ENCODE results near the gene TENT5C. TPM values are rescaled to one million over a fixed set of nuclear protein-coding genes. Genes with fewer than 3 reads are reported as not detected.

Gene TENT5C
- polyA plus RNA-seq, 1 donor, result 2.9 TPM

GRCh38 chr1:117591252-117591651 is 14.6 kb upstream of the TENT5C start:
- DNase-seq, result no peak

GRCh38 chr1:117592155-117592554 is 13.7 kb upstream of the TENT5C start:
- DNase-seq, result no peak

- DNase-seq, result no peak
Measured at GRCh38 chr1:117594261-117594990, 11.4 kb upstream of the TENT5C start.

- DNase-seq, result no peak
Measured at GRCh38 chr1:117596023-117596720, 9.7 kb upstream of the TENT5C start.

GRCh38 chr1:117598489-117598888 is 7.4 kb upstream of the TENT5C start:
- no peak for DNase-seq

GRCh38 chr1:117599286-117600221 is 6.3 kb upstream of the TENT5C start:
- no peak for DNase-seq

GRCh38 chr1:117600325-117600943 is 5.4 kb upstream of the TENT5C start:
- no peak for DNase-seq

GRCh38 chr1:117600966-117601365 is 4.9 kb upstream of the TENT5C start:
- DNase-seq, result no peak

GRCh38 chr1:117602862-117603261 is 3.0 kb upstream of the TENT5C start:
- DNase-seq, result no peak

GRCh38 chr1:117605164-117605773 is 579 bp upstream of the TENT5C start:
- DNase-seq, result no peak

- DNase-seq, result peak; percentile 55
Measured at GRCh38 chr1:117606649-117607430, 992 bp downstream of the TENT5C start.

GRCh38 chr1:117607471-117607870 is 1.6 kb downstream of the TENT5C start:
- no peak for DNase-seq

- no peak for DNase-seq
Measured at GRCh38 chr1:117608115-117608615, 2.3 kb downstream of the TENT5C start.

GRCh38 chr1:117608758-117609157 is 2.9 kb downstream of the TENT5C start:
- DNase-seq, result no peak

GRCh38 chr1:117609471-117609911 is 3.6 kb downstream of the TENT5C start:
- no peak for DNase-seq

GRCh38 chr1:117610036-117610435 is 4.2 kb downstream of the TENT5C start:
- DNase-seq, result no peak

GRCh38 chr1:117611121-117611601 is 5.3 kb downstream of the TENT5C start:
- no peak for DNase-seq

- DNase-seq, result no peak
Measured at GRCh38 chr1:117611894-117612483, 6.1 kb downstream of the TENT5C start.

- DNase-seq, result no peak
Measured at GRCh38 chr1:117612517-117613248, 6.8 kb downstream of the TENT5C start.
